ENCODE measurements around the gene MAPK11.
A peak's percentile ranks its signal among the peaks of the same experiment; 100 is the strongest.
"Not testable (repeated sequence)": the region's sequence is repeated elsewhere in the genome, so short reads cannot be mapped to it uniquely, and the experiment has no call there.

Gene MAPK11

GRCh38 chr22:50275181-50276055, 5.2 kb upstream of the MAPK11 start:
- no peak for DNase-seq

- DNase-seq = no peak
These were observed 4.6 kb upstream of the MAPK11 start for GRCh38 chr22:50274771-50275170.

GRCh38 chr22:50274311-50274710, 4.1 kb upstream of the MAPK11 start:
- DNase-seq = peak; percentile 25 to 58

- not testable (repeated sequence) for DNase-seq
These were observed 3.6 kb upstream of the MAPK11 start for GRCh38 chr22:50273781-50274180.

GRCh38 chr22:50273352-50273751, 3.2 kb upstream of the MAPK11 start:
- DNase-seq = not testable (repeated sequence)

GRCh38 chr22:50272044-50272802, 2.0 kb upstream of the MAPK11 start:
- DNase-seq = no peak

GRCh38 chr22:50271519-50271970, 1.4 kb upstream of the MAPK11 start:
- no peak for DNase-seq

- no peak for DNase-seq
These were observed 650 bp upstream of the MAPK11 start for GRCh38 chr22:50270666-50271394.

- no peak for DNase-seq
These were observed 609 bp downstream of the MAPK11 start for GRCh38 chr22:50269573-50269969.

- DNase-seq = peak; percentile 16 to 53
These were observed 1.5 kb downstream of the MAPK11 start for GRCh38 chr22:50268655-50269113.

- DNase-seq = no peak
These were observed 2.4 kb downstream of the MAPK11 start for GRCh38 chr22:50267591-50268390.

- DNase-seq = no peak
These were observed 3.2 kb downstream of the MAPK11 start for GRCh38 chr22:50266994-50267393.

GRCh38 chr22:50264946-50265669, 5.1 kb downstream of the MAPK11 start:
- no peak for DNase-seq

GRCh38 chr22:50264104-50264745, 6.0 kb downstream of the MAPK11 start:
- DNase-seq = no peak

- DNase-seq = no peak
These were observed 7.1 kb downstream of the MAPK11 start for GRCh38 chr22:50262973-50263617.

- DNase-seq = no peak
These were observed 7.7 kb downstream of the MAPK11 start for GRCh38 chr22:50262460-50262911.

GRCh38 chr22:50261615-50262459, 8.3 kb downstream of the MAPK11 start, which contains the start of gene MAPK12:
MAPK12 (minus strand) TSS chr22:50261683; CDS start chr22:50261509, 174 bp downstream.
- peak in 1 of 2 experiments; percentile 18 for DNase-seq

GRCh38 chr22:50260801-50261614, 9.2 kb downstream of the MAPK11 start:
- peak in 1 of 2 experiments; percentile 43 for DNase-seq

Data from NCI-H446 (cell line).